Hepatocyte (in vitro differentiated cells): ENCODE measurements around the gene ADGRG4. TPM values are rescaled to one million over a fixed set of nuclear protein-coding genes. Genes with fewer than 3 reads are reported as not detected.

Source experiments
- DNase-seq: peaks from one replicate; pipeline ENCODE4 v3.0.0-alpha.2; 2016; ENCODE audit warnings: low spot score
- H2AFZ ChIP-seq: fragments of 200-600 bp; sonication (generic); 2 replicates; pipeline ENCODE4 v1.6.0; 2016; ENCODE audit warnings: antibody characterized with exemption, mild to moderate bottlenecking
- H3K27ac ChIP-seq: fragments of 200-600 bp; sonication (generic); 2 replicates; pipeline ENCODE4 v1.5.1; 2016; ENCODE audit warnings: mild to moderate bottlenecking
- H3K27me3 ChIP-seq: fragments of 200-600 bp; sonication (generic); 2 replicates; pipeline ENCODE4 v1.6.1; 2016
- H3K36me3 ChIP-seq: fragments of 200-600 bp; sonication (generic); replicated peaks from 2 replicates; pipeline ENCODE4 v1.5.1; 2016; ENCODE audit warnings: low read depth; ENCODE audit not compliant: insufficient read depth
- H3K4me1 ChIP-seq: fragments of 200-600 bp; sonication (generic); 2 replicates; pipeline ENCODE4 v1.5.1; 2016; ENCODE audit warnings: mild to moderate bottlenecking, moderate library complexity; ENCODE audit not compliant: insufficient read depth
- H3K4me2 ChIP-seq: fragments of 200-600 bp; sonication (generic); 2 replicates; pipeline ENCODE4 v1.6.0; 2016
- H3K4me3 ChIP-seq: fragments of 200-600 bp; sonication (generic); 2 replicates; pipeline ENCODE4 v1.5.1; 2016; ENCODE audit warnings: mild to moderate bottlenecking
- H3K79me2 ChIP-seq: fragments of 200-600 bp; sonication (generic); 2 replicates; pipeline ENCODE4 v1.6.0; 2017; ENCODE audit warnings: mild to moderate bottlenecking
- H3K9me2 ChIP-seq: fragments of 200-600 bp; sonication (generic); replicated peaks from 2 replicates; pipeline ENCODE4 v1.6.0; 2017; ENCODE audit warnings: mild to moderate bottlenecking; ENCODE audit not compliant: insufficient read depth
- H3K9me3 ChIP-seq: fragments of 200-600 bp; sonication (generic); 2 replicates; pipeline ENCODE4 v1.5.1; 2016; ENCODE audit warnings: low read depth, mild to moderate bottlenecking
- H4K20me1 ChIP-seq: fragments of 200-600 bp; sonication (generic); 2 replicates; pipeline ENCODE4 v1.6.0; 2016; ENCODE audit warnings: mild to moderate bottlenecking; ENCODE audit not compliant: insufficient read depth, poor library complexity, severe bottlenecking
- EZH2 ChIP-seq: fragments of 200-600 bp; sonication (generic); IDR thresholded peaks from 2 replicates; pipeline ENCODE4 v1.6.1; 2016; ENCODE audit warnings: antibody characterized with exemption, mild to moderate bottlenecking, borderline replicate concordance
- EZH2phosphoT487 ChIP-seq: fragments of 200-600 bp; sonication (generic); IDR thresholded peaks from one replicate; pipeline ENCODE4 v1.6.1; 2018; ENCODE audit warnings: antibody characterized with exemption, mild to moderate bottlenecking, low read depth, moderate library complexity; ENCODE audit not compliant: unreplicated experiment, severe bottlenecking
- WGBS: methylation state at CpG from one replicate; pipeline ENCODE4 v1.1.6; 2016; ENCODE audit warnings: low lambda C conversion rate; ENCODE audit errors: missing lambda C conversion rate; 5-methylcytosine and 5-hydroxymethylcytosine counted together
- polyA plus RNA-seq: library from polyadenylated mRNA; unstranded; fragments of >200 nt; fragmentation: Nextera tagmentation; extraction: Ambion mirVana; gene quantifications from 2 replicates; pipeline ENCODE4 v1.2.1, GENCODE V29; 2016
- total RNA-seq: library from RNA; depleted of rRNA; stranded (reverse); fragments of >200 nt; gene quantifications from 2 replicates; pipeline ENCODE4 v1.2.3, GENCODE V29; 2014
- TF ChIP-seq, protein P1 (sequence below): fragments of 200-600 bp; sonication (generic); IDR thresholded peaks from 2 replicates; pipeline ENCODE4 v1.5.1; 2016; ENCODE audit warnings: antibody characterized with exemption, mild to moderate bottlenecking; ENCODE audit not compliant: poor library complexity

The ADGRG4 gene
- total and polyA plus RNA-seq, 2 experiments from 2014 or later: 0.27 TPM; not detected in 1

GRCh38 chrX:136452614-136453013 lies 151.9 kb downstream of the ADGRG4 start:
- Histone ChIP-seq H2AFZ (no peak overlapping the region), H4K20me1 (no peaks in the 10 kb centered on the region), H3K27ac (no peak overlapping the region), H3K36me3 (no peaks in the 10 kb centered on the region), H3K79me2 (no peaks in the 10 kb centered on the region), H3K4me1 (peaks cover 8% of the 10 kb centered on the region), H3K4me3 (no peak overlapping the region), H3K27me3 (no peaks in the 10 kb centered on the region), H3K9me3 (no peaks in the 10 kb centered on the region), H3K4me2 (no peak overlapping the region), H3K9me2 (no peaks in the 10 kb centered on the region)
- TF ChIP-seq EZH2phosphoT487 (no peak), EZH2 (no peak)
- TF ChIP-seq, protein P1, sequence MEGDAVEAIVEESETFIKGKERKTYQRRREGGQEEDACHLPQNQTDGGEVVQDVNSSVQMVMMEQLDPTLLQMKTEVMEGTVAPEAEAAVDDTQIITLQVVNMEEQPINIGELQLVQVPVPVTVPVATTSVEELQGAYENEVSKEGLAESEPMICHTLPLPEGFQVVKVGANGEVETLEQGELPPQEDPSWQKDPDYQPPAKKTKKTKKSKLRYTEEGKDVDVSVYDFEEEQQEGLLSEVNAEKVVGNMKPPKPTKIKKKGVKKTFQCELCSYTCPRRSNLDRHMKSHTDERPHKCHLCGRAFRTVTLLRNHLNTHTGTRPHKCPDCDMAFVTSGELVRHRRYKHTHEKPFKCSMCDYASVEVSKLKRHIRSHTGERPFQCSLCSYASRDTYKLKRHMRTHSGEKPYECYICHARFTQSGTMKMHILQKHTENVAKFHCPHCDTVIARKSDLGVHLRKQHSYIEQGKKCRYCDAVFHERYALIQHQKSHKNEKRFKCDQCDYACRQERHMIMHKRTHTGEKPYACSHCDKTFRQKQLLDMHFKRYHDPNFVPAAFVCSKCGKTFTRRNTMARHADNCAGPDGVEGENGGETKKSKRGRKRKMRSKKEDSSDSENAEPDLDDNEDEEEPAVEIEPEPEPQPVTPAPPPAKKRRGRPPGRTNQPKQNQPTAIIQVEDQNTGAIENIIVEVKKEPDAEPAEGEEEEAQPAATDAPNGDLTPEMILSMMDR: no peak
- 88% methylated on average over 5 of the region's 5 CpGs for WGBS
- DNase-seq: no peak

- Histone ChIP-seq H3K79me2 (no peaks in the 10 kb centered on the region), H3K4me1 (peaks cover 8% of the 10 kb centered on the region), H3K4me3 (no peak overlapping the region), H4K20me1 (no peaks in the 10 kb centered on the region), H3K4me2 (no peak overlapping the region), H3K36me3 (no peaks in the 10 kb centered on the region), H3K9me2 (no peaks in the 10 kb centered on the region), H2AFZ (no peak overlapping the region), H3K9me3 (no peaks in the 10 kb centered on the region), H3K27me3 (no peaks in the 10 kb centered on the region), H3K27ac (no peak overlapping the region)
- DNase-seq: no peak
- no peak for TF ChIP-seq EZH2
- WGBS: 77% methylated on average over 1 of the region's 1 CpG
These were observed 152.4 kb downstream of the ADGRG4 start for GRCh38 chrX:136453114-136453513.

- Histone ChIP-seq H3K9me2 (no peaks in the 10 kb centered on the region), H3K36me3 (no peaks in the 10 kb centered on the region), H3K27ac (no peak overlapping the region), H2AFZ (no peak overlapping the region), H3K27me3 (no peaks in the 10 kb centered on the region), H4K20me1 (no peaks in the 10 kb centered on the region), H3K79me2 (no peaks in the 10 kb centered on the region), H3K4me2 (no peak overlapping the region), H3K4me1 (peaks cover 8% of the 10 kb centered on the region), H3K4me3 (no peak overlapping the region), H3K9me3 (no peaks in the 10 kb centered on the region)
- no peak for DNase-seq
- TF ChIP-seq EZH2 (no peak), EZH2phosphoT487 (no peak)
- TF ChIP-seq, protein P1: no peak
- 6% methylated on average over 1 of the region's 1 CpG for whole genome bisulfite sequencing
These were observed 153.0 kb downstream of the ADGRG4 start for GRCh38 chrX:136453771-136454170.

- 67% methylated on average over 6 of the region's 6 CpGs for WGBS
- Histone ChIP-seq H3K4me2 (no peak overlapping the region), H3K9me2 (no peaks in the 10 kb centered on the region), H3K4me1 (peaks cover 8% of the 10 kb centered on the region), H3K36me3 (no peaks in the 10 kb centered on the region), H3K9me3 (no peaks in the 10 kb centered on the region), H3K79me2 (no peaks in the 10 kb centered on the region), H3K27ac (no peak overlapping the region), H3K27me3 (no peaks in the 10 kb centered on the region), H3K4me3 (no peak overlapping the region), H2AFZ (no peak overlapping the region), H4K20me1 (no peaks in the 10 kb centered on the region)
- TF ChIP-seq EZH2 (no peak), EZH2phosphoT487 (no peak)
- DNase-seq: no peak
These were observed 155.4 kb downstream of the ADGRG4 start for GRCh38 chrX:136456133-136456532.
